Upper lobe of left lung (tissue), 6 donors: ENCODE data around the gene RASSF6. TPM values are rescaled to one million over a fixed set of nuclear protein-coding genes. Genes with fewer than 3 reads are reported as not detected.

ENCODE experiments used
- ATAC-seq, 2 donors: fragments of 200-7000 bp; cut with Tn5 transposase; one replicate each; pipeline ENCODE4 v1.9.1; 2022; ENCODE audit warnings: mild to moderate bottlenecking in 2 of 2, moderate library complexity in 2 of 2; ENCODE audit not compliant: low FRiP score in 2 of 2
- DNase-seq, 2 donors: peaks; one replicate each; pipeline ENCODE4 v3.0.0-alpha.2; 2019 to 2020
- H3K27ac ChIP-seq, 4 donors: fragments of 200-600 bp; sonication (generic); one replicate each; pipeline ENCODE4 v1.5.1; 2016 to 2019
- H3K27me3 ChIP-seq, 4 donors: fragments of 200-600 bp; sonication (generic); one replicate each; pipeline ENCODE4 v1.5.1; 2017 to 2019
- H3K36me3 ChIP-seq, 4 donors: fragments of 200-600 bp; sonication (generic); one replicate each; pipeline ENCODE4 v1.5.1; 2016 to 2019
- H3K4me1 ChIP-seq, 4 donors: fragments of 200-600 bp; sonication (generic); one replicate each; pipeline ENCODE4 v1.5.1; 2018 to 2019
- H3K4me3 ChIP-seq, 4 donors: fragments of 200-600 bp; sonication (generic); one replicate each; pipeline ENCODE4 v1.5.1; 2017 to 2019; ENCODE audit warnings: mild to moderate bottlenecking in 2 of 4, moderate library complexity in 1 of 4
- H3K9me3 ChIP-seq, 4 donors: fragments of 200-600 bp; sonication (generic); one replicate each; pipeline ENCODE4 v1.5.1; 2018 to 2019
- EP300 ChIP-seq, 4 donors: sonication (generic); formaldehyde crosslinking; IDR thresholded peaks; one replicate each; pipeline ENCODE4 v1.5.1; 2017; ENCODE audit warnings: antibody characterized with exemption in 4 of 4, control low read depth in 2 of 4
- POLR2A ChIP-seq, 4 donors: fragments of 450-650 bp; IDR thresholded peaks; one replicate each; pipeline ENCODE4 v1.5.1; 2016 to 2017; ENCODE audit warnings: antibody characterized with exemption in 4 of 4, mild to moderate bottlenecking in 2 of 4
- POLR2AphosphoS5 ChIP-seq, 2 donors: sonication (generic); formaldehyde crosslinking; IDR thresholded peaks; one replicate each; pipeline ENCODE4 v1.5.1; 2017; ENCODE audit warnings: antibody characterized with exemption in 2 of 2
- WGBS, 2 donors: methylation state at CpG; one replicate each; pipeline ENCODE4 v1.1.5; 2017 to 2018; 5-methylcytosine and 5-hydroxymethylcytosine counted together
- total RNA-seq, 6 donors: library from RNA; depleted of rRNA in 4 of 6; stranded (reverse); fragments of >200 nt in 4 of 6; gene quantifications; one replicate each; pipeline versions ENCODE4 v1.1.0 to v1.2.1, GENCODE V29; 2016 to 2021
- TF ChIP-seq, protein P1 (sequence below), 6 experiments: fragments of 450-650 bp in 4 of 6; fragments of 200-600 bp in 2 of 6; sonication (generic) in 2 of 6; IDR thresholded peaks; one replicate each; pipeline ENCODE4 v1.5.1; 2016 to 2019; ENCODE audit warnings: antibody characterized with exemption in 6 of 6
- donor health status: DM: no; HTN: no; CAD: no; lungs with moderate emphysema.
- donor health status: DM: no; HTN: yes; CAD: no; lungs with severe emphysema.

The RASSF6 gene
- total RNA-seq, 6 donors from 2014 or later: 1.1 to 8.3 (median 1.7) TPM

DNA sequence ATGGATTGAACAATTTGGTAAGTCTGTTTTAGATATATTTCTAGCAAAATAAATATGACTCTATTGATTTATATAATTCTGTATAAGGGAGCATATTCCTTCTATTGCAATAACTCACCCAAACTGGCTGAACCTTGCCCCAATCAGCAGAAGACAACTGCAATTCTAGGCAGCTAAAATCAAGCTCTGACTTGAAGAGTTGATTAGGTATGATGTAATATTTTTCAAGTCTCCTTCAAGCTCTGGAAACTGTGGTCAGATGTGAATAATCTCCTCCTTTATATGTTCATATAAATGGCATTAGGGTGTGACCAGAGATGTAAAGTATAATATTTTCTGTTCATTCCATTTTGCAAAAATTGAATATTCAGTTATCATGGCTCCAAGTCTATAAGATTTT is 8.2 kb downstream of the RASSF6 start:
- no peaks in the 10 kb centered on the region for H3K4me1 ChIP-seq
- no peaks in the 10 kb centered on the region for H3K36me3 ChIP-seq
- no peak for DNase-seq
- no peak for TF ChIP-seq EP300 (IDR thresholded peaks at IDR 0.05)
- TF ChIP-seq, protein P1, sequence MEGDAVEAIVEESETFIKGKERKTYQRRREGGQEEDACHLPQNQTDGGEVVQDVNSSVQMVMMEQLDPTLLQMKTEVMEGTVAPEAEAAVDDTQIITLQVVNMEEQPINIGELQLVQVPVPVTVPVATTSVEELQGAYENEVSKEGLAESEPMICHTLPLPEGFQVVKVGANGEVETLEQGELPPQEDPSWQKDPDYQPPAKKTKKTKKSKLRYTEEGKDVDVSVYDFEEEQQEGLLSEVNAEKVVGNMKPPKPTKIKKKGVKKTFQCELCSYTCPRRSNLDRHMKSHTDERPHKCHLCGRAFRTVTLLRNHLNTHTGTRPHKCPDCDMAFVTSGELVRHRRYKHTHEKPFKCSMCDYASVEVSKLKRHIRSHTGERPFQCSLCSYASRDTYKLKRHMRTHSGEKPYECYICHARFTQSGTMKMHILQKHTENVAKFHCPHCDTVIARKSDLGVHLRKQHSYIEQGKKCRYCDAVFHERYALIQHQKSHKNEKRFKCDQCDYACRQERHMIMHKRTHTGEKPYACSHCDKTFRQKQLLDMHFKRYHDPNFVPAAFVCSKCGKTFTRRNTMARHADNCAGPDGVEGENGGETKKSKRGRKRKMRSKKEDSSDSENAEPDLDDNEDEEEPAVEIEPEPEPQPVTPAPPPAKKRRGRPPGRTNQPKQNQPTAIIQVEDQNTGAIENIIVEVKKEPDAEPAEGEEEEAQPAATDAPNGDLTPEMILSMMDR (IDR thresholded peaks at IDR 0.05): no peak
- TF ChIP-seq POLR2AphosphoS5 (IDR thresholded peaks at IDR 0.05): no peak
- no peak for TF ChIP-seq POLR2A (IDR thresholded peaks at IDR 0.05)
- no peak overlapping the region for H3K4me3 ChIP-seq
- no peaks in the 10 kb centered on the region for H3K27me3 ChIP-seq
- no peak overlapping the region for H3K27ac ChIP-seq
- ATAC-seq: no peak
- no peaks in the 10 kb centered on the region for H3K9me3 ChIP-seq

DNA sequence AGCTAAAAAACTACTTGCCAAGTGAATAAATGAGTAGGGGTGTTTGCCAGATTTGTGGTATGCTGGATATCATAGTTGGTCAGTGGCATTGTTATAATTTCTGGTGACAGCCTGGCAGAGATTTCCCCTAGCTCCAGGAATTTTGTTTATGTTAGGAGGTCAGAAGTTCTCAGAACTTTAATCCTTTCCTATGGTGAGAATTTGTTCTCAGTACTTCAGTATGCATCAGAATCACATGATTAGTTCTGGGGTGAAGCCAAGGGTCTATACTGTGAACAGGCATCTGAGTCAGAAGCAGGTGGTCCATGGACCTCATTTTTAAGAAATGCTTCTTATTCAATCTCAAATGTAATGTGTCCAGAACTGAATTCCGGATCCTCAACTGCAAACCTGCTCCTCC is 10.5 kb downstream of the RASSF6 start:
- Histone ChIP-seq H3K27ac (no peak overlapping the region), H3K4me1 (no peaks in the 10 kb centered on the region)

DNA sequence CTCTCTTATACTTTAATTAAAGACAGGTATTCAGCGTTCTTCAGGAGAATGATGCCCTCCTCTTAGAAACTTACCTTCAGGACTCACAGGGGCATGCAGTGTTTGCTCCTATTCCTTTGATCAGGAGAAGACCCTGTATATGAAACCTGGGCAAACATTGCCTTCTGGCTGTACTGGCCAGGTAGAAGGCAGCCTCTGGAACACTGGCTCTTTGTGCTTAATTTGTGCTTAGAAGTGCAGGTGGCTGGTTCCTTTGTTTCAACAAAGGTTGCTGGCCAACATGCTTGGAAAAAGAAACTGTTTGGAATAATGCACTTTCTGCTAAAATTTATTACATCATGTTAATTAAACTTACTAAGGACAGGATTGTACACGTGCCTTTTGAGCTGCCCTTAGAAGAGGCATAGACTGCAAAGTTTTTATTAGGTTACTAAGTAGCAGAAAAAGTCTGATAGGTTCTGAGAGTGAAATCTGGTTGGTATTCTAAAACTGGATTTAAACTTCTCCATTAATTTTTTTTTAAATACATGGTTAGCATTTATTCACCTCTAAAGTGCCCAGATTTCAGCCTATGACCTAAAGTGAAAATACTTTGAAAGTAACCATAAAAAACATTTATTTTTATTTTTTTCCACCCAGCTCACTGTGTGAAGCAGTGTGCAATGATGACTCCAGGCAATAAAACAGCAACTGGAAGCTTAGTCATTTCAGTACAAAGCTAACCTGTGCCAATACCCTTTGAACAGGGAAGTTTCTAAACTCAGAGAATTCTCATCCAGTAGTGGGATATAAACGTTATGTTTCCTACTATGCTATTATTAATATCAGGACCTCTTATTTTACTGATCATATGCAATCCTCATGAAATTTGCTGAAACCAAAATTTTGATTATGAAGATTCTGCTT is 11.3 kb downstream of the RASSF6 start:
- DNase-seq: no peak
- WGBS, 2 donors: 71 to 73% methylated on average over 3 of the region's 3 CpGs
- ATAC-seq: no peak

More for the DNA sequence above, 10.5 kb downstream of the RASSF6 start:
- no peak overlapping the region for H3K4me3 ChIP-seq
- no peaks in the 10 kb centered on the region for H3K9me3 ChIP-seq
- no peak for TF ChIP-seq POLR2A (IDR thresholded peaks at IDR 0.05)
- no peak for TF ChIP-seq POLR2AphosphoS5 (IDR thresholded peaks at IDR 0.05)
- TF ChIP-seq EP300 (IDR thresholded peaks at IDR 0.05): no peak
- TF ChIP-seq, protein P1 (IDR thresholded peaks at IDR 0.05): no peak
- DNase-seq (no peak), ATAC-seq (no peak)
- WGBS, 2 donors: 89 to 93% methylated on average over 1 of the region's 1 CpG
- H3K36me3 ChIP-seq: no peaks in the 10 kb centered on the region
- H3K27me3 ChIP-seq: no peaks in the 10 kb centered on the region

DNA sequence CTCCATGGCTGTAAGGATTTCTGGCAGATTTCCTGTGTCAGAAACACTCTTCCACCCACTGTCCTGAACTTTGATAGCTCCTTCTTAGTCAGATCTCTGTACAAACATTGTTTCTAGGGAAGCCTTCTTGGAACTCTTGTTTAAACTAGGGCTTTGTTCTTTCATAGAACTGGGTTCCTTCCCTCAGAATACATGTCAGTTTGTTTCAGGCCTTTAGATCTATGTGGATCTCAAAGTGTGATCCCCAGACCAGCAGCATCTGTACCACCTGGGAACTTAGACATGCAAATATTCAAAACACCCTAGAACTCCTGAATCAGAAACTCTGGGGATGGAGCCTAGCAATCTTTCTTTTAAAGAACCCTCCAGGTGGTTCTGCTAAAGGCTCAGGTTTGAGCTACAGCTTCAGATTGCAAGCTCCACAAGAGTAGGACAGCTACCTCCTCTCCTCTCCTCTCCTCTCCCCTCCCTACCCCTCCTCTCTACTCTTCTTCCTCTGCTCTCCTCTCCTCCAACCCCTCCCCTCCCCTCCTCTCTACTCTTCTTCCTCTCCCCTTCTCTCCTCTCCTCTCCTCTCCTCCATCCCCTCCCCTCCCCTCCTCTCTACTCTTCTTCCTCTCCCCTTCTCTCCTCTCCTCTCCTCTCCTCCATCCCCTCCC is 12.7 kb downstream of the RASSF6 start:
- H3K9me3 ChIP-seq: no peaks in the 10 kb centered on the region
- TF ChIP-seq POLR2AphosphoS5 (IDR thresholded peaks at IDR 0.05) (no peak), POLR2A (IDR thresholded peaks at IDR 0.05) (no peak), EP300 (IDR thresholded peaks at IDR 0.05) (no peak)
- TF ChIP-seq, protein P1 (IDR thresholded peaks at IDR 0.05): no peak
- H3K27ac ChIP-seq: no peak overlapping the region
- no peaks in the 10 kb centered on the region for H3K27me3 ChIP-seq
- H3K4me3 ChIP-seq: no peak overlapping the region
- no peaks in the 10 kb centered on the region for H3K4me1 ChIP-seq
- DNase-seq (no peak), ATAC-seq (no peak)
- H3K36me3 ChIP-seq: no peaks in the 10 kb centered on the region

More for the DNA sequence above, 11.3 kb downstream of the RASSF6 start:
- no peak for TF ChIP-seq EP300 (IDR thresholded peaks at IDR 0.05)
- TF ChIP-seq POLR2A (IDR thresholded peaks at IDR 0.05): no peak
- TF ChIP-seq, protein P1 (IDR thresholded peaks at IDR 0.05): no peak
- TF ChIP-seq POLR2AphosphoS5 (IDR thresholded peaks at IDR 0.05): no peak
- no peak overlapping the region for H3K4me3 ChIP-seq
- H3K27me3 ChIP-seq: no peaks in the 10 kb centered on the region
- no peaks in the 10 kb centered on the region for H3K36me3 ChIP-seq
- no peaks in the 10 kb centered on the region for H3K9me3 ChIP-seq
- H3K27ac ChIP-seq: no peak overlapping the region
- H3K4me1 ChIP-seq: no peaks in the 10 kb centered on the region
